Measurements from ENCODE around the gene DNMT3B.

DNMT3B gene

DNA sequence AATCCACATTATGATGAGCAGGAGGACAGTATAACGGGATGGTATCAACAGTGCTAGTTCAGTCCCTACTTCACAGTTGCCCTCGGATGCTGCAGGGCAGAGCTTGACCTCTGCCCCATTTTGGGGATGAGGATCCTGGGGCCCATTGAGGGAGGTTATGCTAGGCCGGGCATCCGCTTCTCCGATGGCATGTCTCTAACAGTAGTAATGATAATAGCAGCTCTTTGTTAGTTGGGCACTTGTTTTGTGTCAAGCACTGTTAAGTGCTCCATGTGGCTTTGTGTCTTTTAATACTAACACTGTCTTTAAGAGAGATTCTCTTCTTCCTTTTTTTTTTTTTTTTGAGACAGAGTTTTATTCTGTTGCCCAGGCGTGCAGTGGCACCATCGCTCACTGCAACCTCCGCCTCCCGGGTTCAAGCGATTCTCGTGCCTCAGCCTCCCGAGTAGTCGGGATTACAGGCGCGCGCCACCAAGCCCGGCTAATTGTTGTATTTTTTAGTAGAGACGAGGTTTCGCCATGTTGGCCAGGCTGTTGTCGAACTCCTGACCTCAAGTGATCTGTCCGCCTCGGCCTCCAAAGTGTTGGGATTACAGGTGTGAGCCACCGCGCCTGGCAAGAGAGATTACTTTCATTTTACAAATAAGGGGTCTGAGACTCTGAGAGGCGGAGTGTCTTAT lies 58.7 kb downstream of the DNMT3B start:
- DNase-seq (ENCODE audit: insufficient read length, low spot score) = peak; percentile 17
- FAIRE-seq = no peak

DNA sequence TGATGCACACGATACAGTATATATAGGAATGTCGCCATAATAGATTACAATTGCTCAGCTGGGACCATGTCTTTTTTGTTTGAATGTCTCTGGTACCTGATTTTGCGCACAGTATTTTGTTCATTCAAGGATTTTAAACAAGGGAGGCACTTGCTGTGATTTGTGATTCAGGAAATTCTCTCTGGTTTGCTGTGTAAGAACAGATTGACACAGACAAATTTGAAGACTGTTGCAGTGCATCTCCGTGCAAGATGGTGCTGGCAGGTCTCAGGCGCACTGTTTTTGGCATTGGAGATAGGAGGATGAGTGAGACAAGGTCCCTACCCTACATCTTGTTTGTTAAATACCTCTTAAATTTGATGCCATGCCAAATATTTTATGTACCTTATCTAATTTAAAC lies 60.0 kb downstream of the DNMT3B start:
- DNase-seq (ENCODE audit: insufficient read length, low spot score) (no peak), FAIRE-seq (no peak)

DNA sequence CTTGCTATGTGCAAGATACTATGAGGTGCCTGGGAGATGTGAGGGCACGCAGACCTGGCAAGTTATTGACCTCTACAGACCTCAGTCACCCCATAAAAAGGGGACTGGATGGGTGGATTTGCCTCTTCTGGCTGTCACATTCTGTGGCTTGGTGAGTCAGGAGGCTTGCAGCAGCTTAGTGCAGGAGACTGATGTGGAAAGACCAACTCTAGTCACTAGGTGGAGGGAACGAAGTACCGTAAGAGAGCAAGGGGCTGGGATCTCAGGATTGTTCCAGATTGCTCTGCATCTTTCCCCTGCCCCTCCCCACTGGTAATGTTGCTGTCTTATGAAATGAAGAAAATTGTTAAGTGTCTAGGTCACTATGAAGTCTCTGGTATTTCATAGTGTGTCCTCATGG lies 60.9 kb downstream of the DNMT3B start:
- no peak for FAIRE-seq

DNA sequence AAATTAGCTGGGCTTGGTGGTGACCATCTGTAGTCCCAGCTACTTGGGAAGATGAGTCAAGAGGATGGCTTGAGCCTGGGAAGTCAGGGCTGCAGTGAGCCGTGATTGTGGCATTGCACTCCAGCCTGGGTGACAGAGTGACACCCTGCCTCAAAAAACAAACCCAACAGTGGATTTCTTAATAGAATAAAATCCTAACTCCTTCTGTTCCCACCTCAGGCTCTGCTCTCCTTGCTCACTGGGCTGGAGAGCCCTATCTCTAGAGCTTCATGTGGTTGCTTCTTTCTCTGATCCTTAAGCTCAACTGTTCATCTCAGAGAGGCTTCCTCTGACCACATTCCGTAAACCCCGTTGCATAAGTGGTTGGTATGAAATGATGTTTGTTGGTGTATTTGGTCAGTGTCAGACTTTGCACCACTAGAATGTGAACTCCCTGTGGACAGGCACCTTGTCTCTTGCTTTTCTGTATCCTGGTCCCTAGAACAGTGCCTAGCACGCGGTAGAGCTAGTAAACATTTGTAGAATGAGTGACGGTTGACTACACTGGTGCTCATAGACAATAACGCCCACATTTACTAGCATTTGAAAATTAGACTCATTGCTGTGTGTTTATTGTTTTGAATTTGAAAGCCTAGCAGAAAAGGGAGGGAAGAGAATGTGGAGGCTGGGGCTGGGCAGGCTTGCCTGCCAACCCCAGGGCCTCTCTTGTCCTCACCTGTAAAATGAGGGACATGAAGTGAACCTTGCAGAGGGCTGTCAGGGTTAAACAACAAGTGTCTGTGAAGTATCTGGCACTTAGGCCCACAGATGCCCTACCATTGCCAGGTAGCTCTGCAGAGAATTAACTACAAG lies 61.8 kb downstream of the DNMT3B start:
- DNase-seq (ENCODE audit: insufficient read length, low spot score) = no peak
- FAIRE-seq = no peak

More for the DNA sequence above, 60.9 kb downstream of the DNMT3B start:
- peak; percentile 60 for DNase-seq (ENCODE audit: insufficient read length, low spot score)

DNA sequence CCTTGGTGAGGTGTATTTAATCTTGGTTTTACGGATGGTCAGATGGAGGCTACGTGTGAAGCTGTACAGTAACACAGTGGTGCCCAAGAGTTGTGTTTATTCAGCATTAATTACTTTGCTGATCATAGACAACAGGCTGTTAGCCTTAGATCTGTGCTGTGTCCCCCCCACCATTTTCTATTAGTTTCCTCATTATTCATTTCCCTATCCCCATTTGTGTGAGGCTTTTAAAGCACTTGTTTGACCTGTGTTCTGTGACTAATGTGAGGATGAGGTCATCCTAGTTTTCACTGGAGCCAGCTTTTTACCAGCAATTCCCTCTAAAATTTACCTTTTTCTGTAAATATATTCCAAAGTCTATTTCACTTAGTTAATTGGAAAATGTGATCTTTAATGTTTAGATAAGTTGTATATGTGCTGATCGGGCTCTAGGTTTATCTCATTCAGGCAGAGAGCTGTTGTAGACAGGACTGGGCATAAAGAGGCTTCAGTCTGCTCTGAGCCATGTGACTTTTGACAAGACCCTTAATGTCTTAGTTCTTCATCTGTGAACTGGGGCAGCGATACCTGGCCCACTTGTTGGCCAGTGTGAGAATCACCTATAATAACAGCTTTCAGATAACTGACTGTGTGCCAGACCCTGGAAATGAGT lies 66.0 kb downstream of the DNMT3B start:
- FAIRE-seq (no peak), DNase-seq (ENCODE audit: insufficient read length, low spot score) (no peak)

DNA sequence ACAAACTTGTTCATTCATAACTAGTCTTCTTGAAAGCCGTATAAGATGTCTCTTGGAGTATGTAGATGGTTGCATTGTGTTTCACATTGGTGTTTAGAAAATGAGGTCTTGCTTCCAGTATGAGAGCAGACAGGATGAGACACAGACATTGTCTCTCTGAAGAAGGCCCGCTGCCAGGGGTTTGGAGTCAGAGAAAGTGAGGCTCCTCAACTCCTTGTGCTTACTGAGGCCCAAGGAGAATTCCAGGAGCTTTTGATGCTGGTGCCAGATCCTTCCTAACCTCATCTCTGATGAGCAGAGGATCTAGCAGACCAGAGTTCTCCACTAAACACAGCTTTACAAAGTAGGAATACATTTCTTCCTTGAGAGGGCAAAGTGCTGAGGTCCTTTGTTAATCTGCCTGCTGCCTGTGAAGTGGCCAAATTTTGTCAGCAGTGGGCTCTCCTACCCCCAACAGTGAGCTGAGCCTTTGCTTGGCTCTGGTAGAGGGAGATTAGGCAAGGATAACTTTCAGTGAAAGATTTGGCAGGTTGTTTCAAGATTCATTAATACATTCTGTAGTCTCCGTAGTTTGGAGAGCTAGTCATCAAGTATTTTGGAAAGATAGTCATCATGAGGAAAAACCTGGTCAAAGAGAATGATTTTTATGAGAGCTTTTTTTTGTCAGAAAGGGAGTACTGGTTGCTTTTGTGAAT lies 67.3 kb downstream of the DNMT3B start:
- FAIRE-seq (no peak), DNase-seq (ENCODE audit: insufficient read length, low spot score) (no peak)

DNA sequence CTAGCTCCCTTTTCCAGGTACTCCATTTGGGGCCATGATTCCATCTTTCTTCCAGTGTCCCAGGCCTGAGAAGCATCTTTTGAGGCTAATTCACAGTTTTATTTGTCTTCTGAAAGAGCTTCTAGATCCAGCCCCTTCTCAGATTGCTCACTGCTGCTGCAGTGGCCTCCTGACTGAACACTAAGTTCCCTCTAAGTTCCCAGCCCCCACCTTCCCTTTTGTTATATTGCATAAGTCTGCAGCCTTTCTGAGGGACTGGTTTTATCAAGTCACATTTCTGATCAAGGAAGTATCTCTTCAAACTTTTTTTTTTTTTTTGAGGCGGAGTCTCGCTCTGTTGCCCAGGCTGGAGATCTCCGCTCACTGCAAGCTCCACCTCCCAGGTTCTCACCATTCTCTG lies 68.3 kb downstream of the DNMT3B start:
- FAIRE-seq (no peak), DNase-seq (ENCODE audit: insufficient read length, low spot score) (no peak)

DNA sequence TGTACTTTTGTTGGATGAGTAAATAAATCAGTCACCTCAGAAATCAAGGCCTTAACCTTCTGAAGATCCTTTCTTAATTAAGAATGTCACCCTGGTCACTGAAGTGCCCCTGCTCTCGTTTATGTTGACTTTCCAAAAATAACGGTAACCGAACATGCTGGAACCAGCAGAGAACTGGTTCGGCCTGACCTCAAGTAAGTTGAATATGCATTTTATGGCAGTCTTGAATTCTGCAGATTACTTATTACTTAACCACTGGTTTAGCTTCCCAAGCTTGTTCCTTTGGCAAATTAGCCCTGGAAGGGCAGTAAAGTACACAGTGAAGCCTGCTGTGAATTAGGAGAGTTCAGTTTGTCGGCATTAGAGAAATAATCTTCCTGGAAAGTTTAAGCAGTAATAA lies 69.8 kb downstream of the DNMT3B start:
- DNase-seq (ENCODE audit: insufficient read length, low spot score) = no peak
- FAIRE-seq = no peak

DNA sequence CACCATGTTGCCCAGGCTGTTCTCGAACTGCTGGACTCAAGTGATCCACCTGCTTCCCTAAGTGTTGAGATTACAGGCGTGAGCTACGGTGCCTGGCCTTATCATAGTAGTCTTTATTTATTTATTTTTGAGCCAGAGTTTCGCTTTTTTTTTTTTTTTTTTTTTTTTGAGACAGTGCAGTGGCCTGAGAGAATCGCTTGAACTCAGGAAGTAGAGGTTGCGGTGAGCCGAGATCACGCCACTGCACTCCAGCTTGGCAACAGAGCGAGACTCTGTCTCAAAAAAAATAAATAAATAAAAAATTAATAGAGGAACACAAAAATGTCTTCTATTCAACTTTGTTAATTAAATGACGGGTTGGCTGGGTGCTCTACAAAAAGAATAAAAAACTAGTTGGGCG lies 70.5 kb downstream of the DNMT3B start:
- FAIRE-seq (no peak), DNase-seq (ENCODE audit: insufficient read length, low spot score) (no peak)

DNA sequence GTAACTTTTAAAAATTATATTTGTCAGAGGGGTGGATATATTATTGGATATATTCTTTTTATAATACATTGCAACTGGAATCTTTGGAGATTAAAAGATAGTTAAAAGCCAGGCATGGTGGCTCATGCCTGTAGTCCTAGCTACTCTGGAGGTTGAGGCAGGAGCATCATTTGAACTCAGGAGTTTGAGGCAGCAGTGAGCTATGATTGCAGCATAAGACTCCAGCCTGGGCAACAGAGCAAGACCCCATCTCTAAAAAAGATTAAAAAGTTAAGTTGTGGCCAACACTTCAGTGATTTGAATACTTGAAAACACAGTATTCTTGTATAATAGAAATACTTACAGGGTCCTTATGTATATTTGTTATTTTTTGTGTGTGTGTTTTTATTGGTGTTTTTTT lies 72.8 kb downstream of the DNMT3B start:
- no peak for FAIRE-seq
- no peak for DNase-seq (ENCODE audit: insufficient read length, low spot score)

DNA sequence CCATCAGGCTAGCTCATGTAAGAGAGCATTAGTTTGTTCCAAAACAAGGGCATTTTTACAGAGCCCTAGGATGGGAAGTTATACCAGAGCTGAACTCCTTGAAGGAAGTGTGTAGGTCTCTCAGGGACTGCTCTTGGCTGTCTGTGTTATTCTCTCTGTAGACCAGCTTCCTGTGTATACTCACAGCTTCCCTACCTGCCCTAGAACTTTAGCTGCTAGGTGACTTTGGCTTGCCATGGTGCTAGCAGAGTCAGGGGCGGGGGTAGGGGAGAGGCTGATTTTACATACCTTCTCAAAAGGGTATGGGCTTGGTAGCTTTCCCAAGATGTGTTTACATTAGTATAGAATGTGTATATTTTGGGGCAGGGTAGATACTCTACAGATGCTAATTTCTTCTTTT lies 75.0 kb downstream of the DNMT3B start:
- FAIRE-seq (no peak), DNase-seq (ENCODE audit: insufficient read length, low spot score) (no peak)

DNA sequence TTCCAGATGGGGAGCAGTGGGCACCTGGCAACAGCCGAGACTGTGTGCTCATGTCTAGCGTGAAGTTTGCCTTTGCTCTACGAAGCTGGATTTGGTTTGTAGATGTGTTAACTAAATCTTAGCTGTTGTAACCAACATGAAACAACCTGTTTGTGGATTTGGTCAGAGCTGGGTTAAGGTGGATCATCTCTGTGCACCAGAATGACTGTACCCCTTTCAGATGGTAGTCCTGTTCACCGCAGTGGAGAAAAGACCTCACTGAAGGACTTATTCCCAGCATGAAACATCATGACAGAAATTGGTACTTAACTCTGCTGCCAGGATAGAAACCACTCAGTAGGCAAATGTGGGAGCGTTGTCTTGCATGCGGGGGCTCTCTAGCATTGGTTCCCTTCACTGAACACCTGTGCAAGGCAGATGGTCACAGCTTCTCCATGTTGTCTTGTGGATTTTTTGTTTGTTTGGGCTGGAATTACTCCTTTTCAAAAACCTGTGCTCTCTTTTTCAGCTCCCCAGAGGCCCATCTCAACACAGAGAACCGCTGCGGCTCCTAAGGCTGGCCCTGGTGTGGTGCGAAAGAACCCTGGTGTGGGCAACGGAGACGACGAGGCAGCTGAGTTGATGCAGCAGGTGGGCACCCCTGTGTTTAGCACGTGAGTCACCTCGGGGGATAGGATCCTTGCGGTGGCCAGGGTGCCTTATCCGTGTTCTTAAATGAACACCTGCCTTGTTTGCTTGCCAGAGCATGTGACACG lies 77.2 kb downstream of the DNMT3B start:
- no peak for FAIRE-seq

DNA sequence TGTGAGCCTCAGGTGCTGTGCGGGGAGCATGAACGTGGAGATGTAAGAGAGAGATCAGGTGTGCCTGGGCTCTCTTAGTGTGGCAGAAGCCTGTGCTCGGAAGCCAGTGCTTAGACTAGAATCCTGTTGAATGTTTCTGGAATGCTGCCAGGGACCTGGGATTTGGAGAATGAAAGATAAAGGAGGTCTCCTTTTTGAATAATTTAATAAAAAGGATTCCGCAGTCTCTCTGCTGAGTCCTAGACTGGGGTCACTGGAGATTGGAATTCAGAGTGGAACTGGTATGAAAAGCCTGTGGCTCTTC lies 77.7 kb downstream of the DNMT3B start:
- FAIRE-seq = no peak
- DNase-seq (ENCODE audit: insufficient read length, low spot score) = no peak

More for the DNA sequence above, 77.2 kb downstream of the DNMT3B start:
- DNase-seq (ENCODE audit: insufficient read length, low spot score) = no peak

DNA sequence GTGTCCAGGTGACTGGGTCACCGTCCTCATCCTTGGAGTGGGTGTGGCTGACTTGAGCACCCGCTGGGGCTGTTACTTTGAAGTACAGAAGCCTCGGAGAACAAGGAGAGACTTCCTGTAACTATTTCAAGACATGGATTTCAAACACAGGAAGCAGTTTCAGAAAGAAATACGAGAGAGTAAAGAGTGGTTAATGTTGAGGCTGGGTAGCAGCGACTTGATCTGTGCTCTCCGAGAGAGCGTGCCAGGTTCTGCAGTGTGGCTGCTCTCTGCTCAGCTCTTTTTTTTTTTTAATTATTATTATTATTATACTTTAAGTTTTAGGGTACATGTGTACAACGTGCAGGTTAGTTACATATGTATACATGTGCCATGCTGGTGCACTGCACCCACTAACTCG lies 79.0 kb downstream of the DNMT3B start:
- FAIRE-seq = no peak
- DNase-seq (ENCODE audit: insufficient read length, low spot score) = no peak

DNA sequence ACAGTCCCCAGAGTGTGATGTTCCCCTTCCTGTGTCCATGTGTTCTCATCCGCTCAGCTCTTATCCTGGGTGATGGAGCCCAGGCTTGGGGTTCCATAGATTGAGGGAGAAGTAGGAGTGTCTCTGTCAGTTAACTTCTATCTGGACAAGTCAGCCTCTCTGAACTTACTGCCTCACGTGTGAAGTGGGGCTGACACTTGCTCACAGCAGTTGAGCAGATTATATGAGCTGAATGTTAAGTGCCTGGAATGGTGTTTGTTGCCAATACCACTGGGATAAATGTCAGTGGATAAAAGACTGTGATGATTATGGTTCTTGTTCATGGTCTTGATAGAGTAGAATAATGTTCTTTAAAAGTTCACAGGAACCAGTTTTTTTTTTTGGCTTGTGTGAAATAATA lies 79.4 kb downstream of the DNMT3B start:
- no peak for DNase-seq (ENCODE audit: insufficient read length, low spot score)
- FAIRE-seq = no peak

DNA sequence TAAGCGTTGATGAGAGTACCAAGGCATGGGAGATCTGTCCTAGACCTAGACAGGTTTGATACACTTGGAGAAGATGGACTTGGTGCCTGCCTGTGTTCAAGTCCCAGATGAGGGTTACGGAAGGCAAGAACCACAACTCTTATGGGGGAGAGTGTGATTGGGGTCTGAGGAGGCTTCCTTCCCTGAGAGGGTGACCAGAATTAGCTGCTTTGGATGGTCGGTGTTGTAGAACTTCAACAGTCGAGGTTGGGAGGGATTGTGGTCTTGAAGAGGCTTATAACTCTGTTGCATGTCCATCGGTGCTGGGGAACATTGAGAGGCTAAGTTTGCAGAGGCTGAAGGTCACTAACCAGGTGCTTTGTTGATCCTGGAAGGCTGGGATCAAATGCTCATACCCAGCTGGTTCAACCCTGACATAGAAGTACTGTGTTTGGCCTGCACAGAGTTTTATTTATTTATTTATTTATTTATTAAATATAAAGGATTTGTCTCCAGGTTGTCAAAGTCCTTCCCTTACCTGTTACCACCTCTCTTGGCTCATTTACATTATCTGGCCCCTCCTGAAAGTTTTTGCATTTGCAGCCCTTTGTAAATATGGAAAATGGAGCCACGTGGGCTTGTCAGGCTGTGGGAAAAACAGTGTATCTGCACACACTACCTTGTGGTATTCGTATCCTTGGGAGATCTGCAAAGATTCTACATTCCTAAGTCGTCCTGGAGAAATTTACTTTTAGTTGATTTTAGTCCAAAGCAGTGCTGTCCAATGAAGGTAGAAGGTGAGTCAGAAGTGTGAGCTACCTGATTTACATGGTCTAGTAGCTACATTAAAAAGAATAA lies 80.7 kb downstream of the DNMT3B start:
- FAIRE-seq = no peak
- no peak for DNase-seq (ENCODE audit: insufficient read length, low spot score)

DNA sequence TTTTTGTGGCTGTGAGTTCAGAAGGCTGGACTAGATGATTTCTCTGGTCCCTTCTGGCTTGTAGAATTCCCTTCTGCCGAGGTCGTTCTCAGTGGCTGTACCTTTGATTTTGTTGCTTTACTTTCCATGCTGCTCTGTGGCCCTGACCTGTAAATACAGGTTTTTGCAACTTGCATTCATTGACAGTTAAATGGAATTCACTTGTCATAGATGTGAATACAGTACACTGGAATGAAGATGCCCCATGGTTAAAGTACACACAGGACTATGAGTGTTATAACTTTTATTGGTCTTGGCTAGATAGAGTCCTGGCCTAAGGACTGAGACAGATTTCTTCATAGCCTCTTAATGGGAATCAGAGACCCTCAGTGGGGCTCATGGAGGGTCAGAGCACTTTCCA lies 83.6 kb downstream of the DNMT3B start:
- no peak for FAIRE-seq

DNA sequence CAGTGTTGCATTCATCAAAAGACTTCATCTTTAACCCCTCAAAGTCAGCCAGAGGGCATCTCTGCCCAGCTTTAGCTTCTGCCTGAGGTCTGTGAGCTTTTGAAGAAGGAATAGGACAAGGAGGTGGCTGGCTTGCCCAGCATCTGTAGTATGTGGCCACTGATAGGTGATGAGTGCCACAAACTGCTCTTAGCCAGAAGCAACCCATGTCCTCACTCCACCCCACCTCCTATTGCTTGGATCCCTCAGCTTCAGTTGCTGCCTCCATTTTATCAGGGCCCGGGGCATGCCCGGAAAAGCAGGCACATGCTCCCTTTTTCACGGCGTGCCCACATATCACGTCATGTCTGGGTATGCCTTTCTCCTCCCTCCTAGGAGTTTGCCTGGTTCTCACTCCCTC lies 84.7 kb downstream of the DNMT3B start:
- DNase-seq (ENCODE audit: insufficient read length, low spot score) (no peak), FAIRE-seq (no peak)

More for the DNA sequence above, 83.6 kb downstream of the DNMT3B start:
- DNase-seq (ENCODE audit: insufficient read length, low spot score) = no peak

DNA sequence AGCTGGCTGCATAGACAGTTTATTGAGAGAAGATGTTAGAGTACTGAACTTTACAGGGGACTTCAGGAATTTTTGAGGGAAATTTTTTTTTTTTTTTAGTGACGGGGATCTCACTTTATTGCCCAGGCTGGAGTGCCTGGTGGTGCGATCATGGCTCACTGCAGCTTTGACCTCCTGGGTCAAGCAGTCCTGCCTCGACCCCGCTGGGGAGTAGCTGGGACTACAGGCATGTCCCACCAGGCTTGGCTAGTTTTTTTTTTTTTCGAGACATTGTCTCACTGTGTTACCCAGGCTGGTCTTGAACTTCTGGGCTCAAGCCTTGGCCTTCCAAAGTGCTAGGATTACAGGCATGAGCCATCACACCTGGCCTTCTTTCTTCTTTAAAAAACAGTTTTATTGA lies 85.8 kb downstream of the DNMT3B start:
- DNase-seq (ENCODE audit: insufficient read length, low spot score) (no peak), FAIRE-seq (no peak)

DNA sequence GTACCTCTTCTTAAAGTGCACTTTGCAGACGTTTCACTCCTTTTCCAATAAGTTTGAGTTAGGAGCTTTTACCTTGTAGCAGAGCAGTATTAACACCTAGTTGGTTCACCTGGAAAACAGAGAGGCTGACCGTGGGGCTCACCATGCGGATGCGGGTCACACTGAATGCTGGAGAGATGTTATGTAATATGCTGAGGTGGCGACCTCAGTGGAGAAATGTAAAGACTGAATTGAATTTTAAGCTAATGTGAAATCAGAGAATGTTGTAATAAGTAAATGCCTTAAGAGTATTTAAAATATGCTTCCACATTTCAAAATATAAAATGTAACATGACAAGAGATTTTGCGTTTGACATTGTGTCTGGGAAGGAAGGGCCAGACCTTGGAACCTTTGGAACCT lies 86.7 kb downstream of the DNMT3B start:
- DNase-seq (ENCODE audit: insufficient read length, low spot score) (no peak), FAIRE-seq (no peak)
